Stimulated activated CD8-positive, alpha-beta memory T cell treated with anti-CD3 and anti-CD28 coated beads, Interleukin-15, amount 100 ng/mL, for 1 hour (primary cell): ENCODE results near the gene A4GNT.

Experiments
- DNase-seq: peaks from one replicate; pipeline ENCODE4 v3.0.0-alpha.2; 2020; ENCODE audit warnings: low read depth

A4GNT gene

DNA sequence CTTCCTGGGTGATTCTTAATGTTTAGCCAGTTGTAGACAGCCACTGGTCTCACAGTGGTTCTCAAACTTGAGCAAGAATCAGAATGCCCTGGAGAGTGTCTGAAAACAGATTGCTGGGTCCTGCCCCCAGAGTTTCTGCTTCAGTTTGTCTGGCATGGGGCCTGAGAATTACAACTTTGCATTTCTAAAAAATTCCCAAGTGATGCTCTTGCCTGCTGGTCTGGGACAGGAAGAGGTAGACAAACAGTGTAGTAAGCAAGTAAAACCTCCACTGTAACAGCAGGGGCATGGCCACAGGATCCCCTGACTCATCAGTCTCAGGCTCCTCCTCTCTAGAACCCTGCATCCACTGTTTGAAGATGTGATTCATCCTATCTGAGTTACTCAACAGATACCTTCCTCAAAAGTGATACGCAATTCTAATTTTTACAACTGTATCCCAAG lies 53.3 kb downstream of the A4GNT start:
- DNase-seq: no peak

DNA sequence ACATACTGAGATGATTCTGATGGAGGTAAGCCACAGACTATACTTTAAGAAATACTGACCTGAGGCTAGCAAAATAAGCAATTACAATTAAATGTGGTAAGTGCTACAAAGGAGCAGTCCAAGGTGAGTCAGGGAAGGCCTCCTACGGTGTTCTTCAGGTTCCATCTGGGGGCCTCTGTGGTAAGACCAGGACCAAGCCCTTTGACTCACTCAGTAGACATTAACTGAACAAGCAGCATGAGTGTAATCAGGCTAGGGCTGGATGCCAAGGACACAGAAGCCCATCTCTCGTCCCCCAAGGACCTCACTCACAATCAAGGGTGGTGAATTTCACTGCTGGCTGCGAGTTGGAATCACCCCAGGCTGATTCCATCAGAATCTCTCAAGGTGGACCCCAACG lies 54.1 kb downstream of the A4GNT start:
- DNase-seq: no peak
